Breast epithelium (tissue), 4 donors: ENCODE results near the gene REXO4. TPM values are rescaled to one million over a fixed set of nuclear protein-coding genes. Genes with fewer than 3 reads are reported as not detected.

Experiments used
- DNase-seq, 2 donors: peaks; one replicate each; pipeline ENCODE4 v3.0.0-alpha.2; 2019; ENCODE audit warnings: low spot score in 2 of 2
- H3K27ac ChIP-seq, 2 donors: fragments of 200-600 bp; sonication (generic) in 1 of 2; one replicate each; pipeline ENCODE4 v1.5.1; 2016 to 2019; ENCODE audit warnings: mild to moderate bottlenecking in 1 of 2
- H3K27me3 ChIP-seq, 2 donors: fragments of 200-600 bp; sonication (generic) in 1 of 2; one replicate each; pipeline versions ENCODE4 v1.5.1 to v1.6.0; 2017 to 2019; ENCODE audit warnings: control low read depth in 1 of 2, mild to moderate bottlenecking in 1 of 2
- H3K36me3 ChIP-seq: fragments of 200-600 bp; one replicate; pipeline ENCODE4 v1.5.1; 2019
- H3K4me1 ChIP-seq, 2 donors: fragments of 200-600 bp; sonication (generic); one replicate each; pipeline ENCODE4 v1.5.1; 2016 to 2019; ENCODE audit warnings: control low read depth in 1 of 2
- H3K4me3 ChIP-seq, 3 donors: fragments of 200-600 bp; sonication (generic); 1 replicate in 2 of 3; 2 replicates in 1 of 3; pipeline ENCODE4 v1.5.1; 2016 to 2019; ENCODE audit warnings: mild to moderate bottlenecking in 3 of 3, moderate library complexity in 2 of 3
- H3K9me3 ChIP-seq, 2 donors: fragments of 200-600 bp; sonication (generic) in 1 of 2; one replicate each; pipeline ENCODE4 v1.5.1; 2016 to 2019; ENCODE audit warnings: control low read depth in 1 of 2
- POLR2A ChIP-seq: fragments of 450-650 bp; IDR thresholded peaks from one replicate; pipeline ENCODE4 v1.6.1; 2016; ENCODE audit warnings: antibody characterized with exemption, mild to moderate bottlenecking, moderate library complexity
- POLR2AphosphoS5 ChIP-seq, 3 donors: sonication (generic); formaldehyde crosslinking; IDR thresholded peaks; one replicate each; pipeline ENCODE4 v1.6.1; 2017; ENCODE audit warnings: antibody characterized with exemption in 3 of 3
- intact Hi-C: fragments of 100-400 bp; cut with DNase I; formaldehyde crosslinking; loops from one replicate; pipeline ENCODE4 v1.15.1; 2023; ENCODE audit warnings: low total_unique reads
- total RNA-seq, 3 donors: library from RNA; depleted of rRNA; stranded (reverse); fragments of >200 nt; gene quantifications; one replicate each; pipeline ENCODE4 v1.1.0, GENCODE V29; 2016
- TF ChIP-seq, protein P1 (sequence below), 3 donors: fragments of 450-650 bp; IDR thresholded peaks; one replicate each; pipeline ENCODE4 v1.5.1; 2016 to 2017; ENCODE audit warnings: antibody characterized with exemption in 3 of 3, mild to moderate bottlenecking in 3 of 3, moderate library complexity in 3 of 3

REXO4 gene
- total RNA-seq, 3 donors from 2014 or later, result 14.2 to 20.5 (median 18.7) TPM

DNA sequence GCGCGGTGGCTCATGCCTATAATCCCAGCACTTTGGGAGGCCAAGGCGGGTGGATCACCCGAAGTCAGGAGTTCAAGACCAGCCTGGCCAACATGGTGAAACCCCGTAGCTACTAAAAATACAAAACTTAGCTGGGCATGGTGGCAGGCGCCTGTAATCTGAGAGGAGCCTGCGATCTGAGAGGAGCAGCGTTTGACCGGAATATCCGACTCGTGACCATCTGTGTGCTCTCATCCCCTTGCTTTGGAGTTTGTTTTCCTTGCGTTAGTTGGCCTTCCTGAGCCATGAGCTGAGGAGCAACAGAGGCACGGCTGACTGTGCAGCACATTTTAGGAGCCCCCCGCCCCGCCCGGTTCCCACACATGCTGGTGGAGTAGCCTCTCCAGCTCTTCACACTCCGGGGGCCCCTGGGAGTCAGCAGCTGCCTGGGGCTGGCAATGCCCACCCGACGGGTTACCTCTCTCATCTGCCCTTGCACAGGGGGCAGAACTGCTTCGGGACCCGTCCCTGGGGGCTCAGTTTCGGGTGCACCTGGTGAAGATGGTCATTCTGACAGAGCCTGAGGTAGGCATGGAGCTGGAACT is 7.3 kb upstream of the REXO4 start:
- Histone ChIP-seq H3K36me3 (no peaks in the 10 kb centered on the region), H3K4me3 (no peak overlapping the region), H3K27ac (no peak overlapping the region), H3K27me3 (no peaks in the 10 kb centered on the region), H3K9me3 (no peaks in the 10 kb centered on the region), H3K4me1 (no peaks in the 10 kb centered on the region)
- TF ChIP-seq, protein P1, sequence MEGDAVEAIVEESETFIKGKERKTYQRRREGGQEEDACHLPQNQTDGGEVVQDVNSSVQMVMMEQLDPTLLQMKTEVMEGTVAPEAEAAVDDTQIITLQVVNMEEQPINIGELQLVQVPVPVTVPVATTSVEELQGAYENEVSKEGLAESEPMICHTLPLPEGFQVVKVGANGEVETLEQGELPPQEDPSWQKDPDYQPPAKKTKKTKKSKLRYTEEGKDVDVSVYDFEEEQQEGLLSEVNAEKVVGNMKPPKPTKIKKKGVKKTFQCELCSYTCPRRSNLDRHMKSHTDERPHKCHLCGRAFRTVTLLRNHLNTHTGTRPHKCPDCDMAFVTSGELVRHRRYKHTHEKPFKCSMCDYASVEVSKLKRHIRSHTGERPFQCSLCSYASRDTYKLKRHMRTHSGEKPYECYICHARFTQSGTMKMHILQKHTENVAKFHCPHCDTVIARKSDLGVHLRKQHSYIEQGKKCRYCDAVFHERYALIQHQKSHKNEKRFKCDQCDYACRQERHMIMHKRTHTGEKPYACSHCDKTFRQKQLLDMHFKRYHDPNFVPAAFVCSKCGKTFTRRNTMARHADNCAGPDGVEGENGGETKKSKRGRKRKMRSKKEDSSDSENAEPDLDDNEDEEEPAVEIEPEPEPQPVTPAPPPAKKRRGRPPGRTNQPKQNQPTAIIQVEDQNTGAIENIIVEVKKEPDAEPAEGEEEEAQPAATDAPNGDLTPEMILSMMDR (IDR thresholded peaks at IDR 0.05), result no peak
- intact Hi-C loops, result loop anchor here (10.0 kb wide), 1 partner anchor 260 kb away; no protein-coding TSS in a partner anchor
- no peak for DNase-seq

GRCh38 chr9:133424187-133424586 is 6.4 kb upstream of the REXO4 start:
- Histone ChIP-seq H3K27ac (no peak overlapping the region), H3K9me3 (no peaks in the 10 kb centered on the region), H3K36me3 (no peaks in the 10 kb centered on the region), H3K27me3 (no peaks in the 10 kb centered on the region), H3K4me3 (no peak overlapping the region), H3K4me1 (no peaks in the 10 kb centered on the region)
- TF ChIP-seq, protein P1 (IDR thresholded peaks at IDR 0.05), result no peak
- TF ChIP-seq POLR2AphosphoS5 (IDR thresholded peaks at IDR 0.05) (no peak), POLR2A (no peak)
- intact Hi-C loops, result loop anchor here (10.0 kb wide), 1 partner anchor 261 kb away; no protein-coding TSS in a partner anchor
- no peak for DNase-seq

GRCh38 chr9:133423216-133423615 is 5.4 kb upstream of the REXO4 start:
- no peak for DNase-seq
- Histone ChIP-seq H3K4me3 (no peak overlapping the region), H3K27ac (no peak overlapping the region), H3K9me3 (no peaks in the 10 kb centered on the region), H3K27me3 (no peaks in the 10 kb centered on the region), H3K36me3 (no peaks in the 10 kb centered on the region), H3K4me1 (no peaks in the 10 kb centered on the region)
- intact Hi-C loops, result loop anchor here (10.0 kb wide), 1 partner anchor 262 kb away; no protein-coding TSS in a partner anchor
- TF ChIP-seq POLR2A (no peak), POLR2AphosphoS5 (IDR thresholded peaks at IDR 0.05) (no peak)
- TF ChIP-seq, protein P1 (IDR thresholded peaks at IDR 0.05), result no peak

GRCh38 chr9:133421615-133422542 is 4.1 kb upstream of the REXO4 start, which contains the start of gene ADAMTS13:
Gene ADAMTS13 (plus strand): TSS chr9:133422367. CDS start chr9:133422444, 77 bp downstream.
- Histone ChIP-seq H3K4me1 (peaks cover 0 to 2% of the 10 kb centered on the region in 2 donors), H3K36me3 (no peaks in the 10 kb centered on the region), H3K27ac (no peak within 1 kb of the TSS), H3K27me3 (no peaks in the 10 kb centered on the region), H3K4me3 (no peak within 1 kb of the TSS), H3K9me3 (no peaks in the 10 kb centered on the region)
- intact Hi-C loops, result loop anchor here (10.0 kb wide), 1 partner anchor 263 kb away; no protein-coding TSS in a partner anchor
- TF ChIP-seq, protein P1 (IDR thresholded peaks at IDR 0.05), result no peak
- TF ChIP-seq POLR2A (no peak), POLR2AphosphoS5 (IDR thresholded peaks at IDR 0.05) (no peak)
- DNase-seq, result no peak
